Measurements from ENCODE around the gene HEPN1. TPM values are rescaled to one million over a fixed set of nuclear protein-coding genes. Genes with fewer than 3 reads are reported as not detected.

Gene HEPN1
- total and polyA plus RNA-seq, 4 donors = 0.51 TPM; not detected in 3

DNA sequence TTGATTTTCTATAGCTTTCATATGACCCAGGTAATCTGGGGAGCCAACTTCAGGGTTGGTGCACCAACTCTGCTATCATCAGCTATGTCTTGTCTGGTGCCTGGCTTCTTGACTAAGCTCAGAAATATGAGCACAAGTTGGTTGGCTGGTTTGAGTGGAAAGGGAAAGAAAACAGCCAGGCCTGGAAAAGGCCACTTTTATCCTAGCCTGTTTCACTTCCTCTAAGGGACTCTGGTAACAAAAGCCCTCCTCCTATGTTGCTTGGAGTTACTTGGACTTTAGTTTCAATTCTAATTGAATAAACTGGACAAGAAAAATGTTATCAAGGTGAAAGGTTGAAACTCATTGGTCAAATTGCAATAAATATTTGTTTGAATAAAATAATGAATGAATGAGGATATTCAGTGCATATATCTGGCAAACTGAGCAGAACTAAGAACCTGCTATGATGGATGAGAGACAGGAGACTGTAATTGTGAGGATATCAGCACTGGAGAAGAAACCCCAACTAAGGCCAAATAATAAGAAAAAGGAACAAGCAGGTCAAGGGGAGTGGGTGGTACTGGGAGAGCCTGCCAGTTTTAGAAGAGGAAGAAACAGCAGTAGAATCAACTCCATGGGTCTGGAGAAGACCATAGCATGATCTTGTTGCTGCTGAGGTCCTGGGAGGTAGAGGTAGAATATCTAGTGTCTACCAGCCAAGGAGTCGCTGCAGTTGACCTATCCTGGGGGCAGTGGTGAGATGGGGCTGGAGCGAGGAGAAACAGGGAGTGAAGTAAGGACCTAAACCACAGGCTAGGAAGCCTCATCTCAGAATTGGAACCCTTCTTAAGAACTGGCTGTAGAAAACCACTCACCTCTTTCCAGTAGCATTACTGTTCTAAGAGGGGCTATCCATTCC, 29.6 kb upstream of the HEPN1 start:
- intact Hi-C loops (cut with DNase I) = no loop called here
- WGBS, 2 donors = 94 to 100% methylated on average over 2 of the region's 2 CpGs

GRCh38 chr11:124890151-124890550, 28.9 kb upstream of the HEPN1 start:
- H3K4me3 ChIP-seq (ENCODE audit: low read length in 2 of 2) = no peak overlapping the region
- H3K27ac ChIP-seq (ENCODE audit: low read depth in 1 of 2, low read length in 2 of 2) = no peak overlapping the region
- no peak for ATAC-seq (ENCODE audit: low FRiP score)
- WGBS, 2 donors = 95 to 97% methylated on average over 2 of the region's 2 CpGs
- intact Hi-C loops (cut with DNase I) = no loop called here
- no peaks in the 10 kb centered on the region for H3K4me1 ChIP-seq (ENCODE audit: control insufficient read depth in 1 of 2, insufficient read depth in 2 of 2, low read length in 2 of 2)
- DNase-seq = no peak
- H3K9me3 ChIP-seq (ENCODE audit: control insufficient read depth, low read length) = no peaks in the 10 kb centered on the region
- no peaks in the 10 kb centered on the region for H3K27me3 ChIP-seq (ENCODE audit: control insufficient read depth in 1 of 2, insufficient read depth in 2 of 2, low read length in 1 of 2)
- no peaks in the 10 kb centered on the region for H3K36me3 ChIP-seq (ENCODE audit: control insufficient read depth in 1 of 2, insufficient read depth in 2 of 2, low read length in 1 of 2)

More for the DNA sequence above, 29.6 kb upstream of the HEPN1 start:
- Histone ChIP-seq H3K27me3 (ENCODE audit: control insufficient read depth in 1 of 2, insufficient read depth in 2 of 2, low read length in 1 of 2) (no peaks in the 10 kb centered on the region), H3K9me3 (ENCODE audit: control insufficient read depth, low read length) (no peaks in the 10 kb centered on the region), H3K4me1 (ENCODE audit: control insufficient read depth in 1 of 2, insufficient read depth in 2 of 2, low read length in 2 of 2) (no peaks in the 10 kb centered on the region), H3K4me3 (ENCODE audit: low read length in 2 of 2) (no peak overlapping the region), H3K27ac (ENCODE audit: low read depth in 1 of 2, low read length in 2 of 2) (no peak overlapping the region), H3K36me3 (ENCODE audit: control insufficient read depth in 1 of 2, insufficient read depth in 2 of 2, low read length in 1 of 2) (no peaks in the 10 kb centered on the region)
- ATAC-seq (ENCODE audit: low FRiP score) (no peak), DNase-seq (no peak)

GRCh38 chr11:124890683-124891372, 28.2 kb upstream of the HEPN1 start:
- Histone ChIP-seq H3K27me3 (ENCODE audit: control insufficient read depth in 1 of 2, insufficient read depth in 2 of 2, low read length in 1 of 2) (no peaks in the 10 kb centered on the region), H3K9me3 (ENCODE audit: control insufficient read depth, low read length) (no peaks in the 10 kb centered on the region), H3K27ac (ENCODE audit: low read depth in 1 of 2, low read length in 2 of 2) (no peak overlapping the region), H3K4me1 (ENCODE audit: control insufficient read depth in 1 of 2, insufficient read depth in 2 of 2, low read length in 2 of 2) (no peaks in the 10 kb centered on the region), H3K4me3 (ENCODE audit: low read length in 2 of 2) (no peak overlapping the region), H3K36me3 (ENCODE audit: control insufficient read depth in 1 of 2, insufficient read depth in 2 of 2, low read length in 1 of 2) (no peaks in the 10 kb centered on the region)
- DNase-seq (no peak), ATAC-seq (ENCODE audit: low FRiP score) (no peak)
- WGBS, 2 donors = 84% methylated on average over 9 of the region's 9 CpGs
- intact Hi-C loops (cut with DNase I) = no loop called here

GRCh38 chr11:124891373-124891861, 27.6 kb upstream of the HEPN1 start:
- H3K27ac ChIP-seq (ENCODE audit: low read depth in 1 of 2, low read length in 2 of 2) = no peak overlapping the region
- ATAC-seq (ENCODE audit: low FRiP score) (peak; percentile 26), DNase-seq (no peak)
- H3K9me3 ChIP-seq (ENCODE audit: control insufficient read depth, low read length) = no peaks in the 10 kb centered on the region
- no peaks in the 10 kb centered on the region for H3K27me3 ChIP-seq (ENCODE audit: control insufficient read depth in 1 of 2, insufficient read depth in 2 of 2, low read length in 1 of 2)
- no peak overlapping the region for H3K4me3 ChIP-seq (ENCODE audit: low read length in 2 of 2)
- H3K36me3 ChIP-seq (ENCODE audit: control insufficient read depth in 1 of 2, insufficient read depth in 2 of 2, low read length in 1 of 2) = no peaks in the 10 kb centered on the region
- no peaks in the 10 kb centered on the region for H3K4me1 ChIP-seq (ENCODE audit: control insufficient read depth in 1 of 2, insufficient read depth in 2 of 2, low read length in 2 of 2)
- intact Hi-C loops (cut with DNase I) = no loop called here
- WGBS, 2 donors = 25 to 28% methylated on average over 12 of the region's 12 CpGs

- intact Hi-C loops (cut with DNase I) = no loop called here
- Histone ChIP-seq H3K4me1 (ENCODE audit: control insufficient read depth in 1 of 2, insufficient read depth in 2 of 2, low read length in 2 of 2) (no peaks in the 10 kb centered on the region), H3K4me3 (ENCODE audit: low read length in 2 of 2) (no peak overlapping the region), H3K27ac (ENCODE audit: low read depth in 1 of 2, low read length in 2 of 2) (no peak overlapping the region), H3K9me3 (ENCODE audit: control insufficient read depth, low read length) (no peaks in the 10 kb centered on the region), H3K36me3 (ENCODE audit: control insufficient read depth in 1 of 2, insufficient read depth in 2 of 2, low read length in 1 of 2) (no peaks in the 10 kb centered on the region), H3K27me3 (ENCODE audit: control insufficient read depth in 1 of 2, insufficient read depth in 2 of 2, low read length in 1 of 2) (no peaks in the 10 kb centered on the region)
- WGBS, 2 donors = 87 to 92% methylated on average over 2 of the region's 2 CpGs
- ATAC-seq (ENCODE audit: low FRiP score) (no peak), DNase-seq (no peak)
Observed at GRCh38 chr11:124892146-124892545, 26.9 kb upstream of the HEPN1 start.

DNA sequence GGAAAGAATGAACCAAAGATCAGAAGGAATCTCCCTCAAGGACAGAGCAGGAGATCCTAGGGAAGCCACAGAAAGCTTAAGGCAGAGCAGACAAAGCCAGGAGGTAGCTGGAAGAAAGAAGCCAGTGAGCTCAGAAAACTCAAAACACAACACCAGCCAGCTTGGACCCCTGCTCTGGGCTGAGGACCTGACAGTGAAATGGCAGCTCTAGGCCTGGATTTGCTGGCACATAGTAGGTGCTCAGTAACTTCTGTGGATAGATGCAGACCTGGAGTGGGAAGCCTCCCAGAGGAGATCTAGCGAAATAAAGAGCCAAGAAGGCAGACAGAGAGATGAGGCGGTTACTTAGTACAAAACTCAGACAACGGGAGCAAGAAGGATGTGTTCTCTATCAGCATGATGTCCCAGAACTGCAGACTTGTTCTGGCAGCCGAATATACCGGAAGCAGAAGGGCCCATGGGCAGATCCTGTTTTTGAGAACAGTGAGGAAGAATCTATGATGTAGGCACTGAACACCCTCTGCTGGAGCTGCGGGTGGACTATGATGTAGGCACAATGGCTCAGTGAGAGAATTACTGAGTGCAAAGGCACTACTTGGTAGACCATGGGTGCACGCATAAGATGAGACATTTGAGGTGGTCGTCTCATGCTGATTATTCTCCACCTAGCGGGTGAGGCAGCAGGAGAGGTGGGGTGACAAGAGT, 26.1 kb upstream of the HEPN1 start:
- no peak for ATAC-seq (ENCODE audit: low FRiP score)
- WGBS, 2 donors = 90 to 91% methylated on average over 9 of the region's 9 CpGs
- intact Hi-C loops (cut with DNase I) = no loop called here
- Histone ChIP-seq H3K36me3 (ENCODE audit: control insufficient read depth in 1 of 2, insufficient read depth in 2 of 2, low read length in 1 of 2) (no peaks in the 10 kb centered on the region), H3K9me3 (ENCODE audit: control insufficient read depth, low read length) (no peaks in the 10 kb centered on the region), H3K27ac (ENCODE audit: low read depth in 1 of 2, low read length in 2 of 2) (no peak overlapping the region), H3K27me3 (ENCODE audit: control insufficient read depth in 1 of 2, insufficient read depth in 2 of 2, low read length in 1 of 2) (no peaks in the 10 kb centered on the region), H3K4me3 (ENCODE audit: low read length in 2 of 2) (no peak overlapping the region), H3K4me1 (ENCODE audit: control insufficient read depth in 1 of 2, insufficient read depth in 2 of 2, low read length in 2 of 2) (no peaks in the 10 kb centered on the region)
- no peak for DNase-seq

- Histone ChIP-seq H3K36me3 (ENCODE audit: control insufficient read depth in 1 of 2, insufficient read depth in 2 of 2, low read length in 1 of 2) (no peaks in the 10 kb centered on the region), H3K27me3 (ENCODE audit: control insufficient read depth in 1 of 2, insufficient read depth in 2 of 2, low read length in 1 of 2) (no peaks in the 10 kb centered on the region), H3K27ac (ENCODE audit: low read depth in 1 of 2, low read length in 2 of 2) (no peak overlapping the region), H3K4me3 (ENCODE audit: low read length in 2 of 2) (no peak overlapping the region), H3K9me3 (ENCODE audit: control insufficient read depth, low read length) (no peaks in the 10 kb centered on the region), H3K4me1 (ENCODE audit: control insufficient read depth in 1 of 2, insufficient read depth in 2 of 2, low read length in 2 of 2) (no peaks in the 10 kb centered on the region)
- DNase-seq (no peak), ATAC-seq (ENCODE audit: low FRiP score) (no peak)
- intact Hi-C loops (cut with DNase I) = no loop called here
- 91 to 92% methylated on average over 14 of the region's 14 CpGs for WGBS, 2 donors
Observed at GRCh38 chr11:124893781-124894401, 25.2 kb upstream of the HEPN1 start.

DNA sequence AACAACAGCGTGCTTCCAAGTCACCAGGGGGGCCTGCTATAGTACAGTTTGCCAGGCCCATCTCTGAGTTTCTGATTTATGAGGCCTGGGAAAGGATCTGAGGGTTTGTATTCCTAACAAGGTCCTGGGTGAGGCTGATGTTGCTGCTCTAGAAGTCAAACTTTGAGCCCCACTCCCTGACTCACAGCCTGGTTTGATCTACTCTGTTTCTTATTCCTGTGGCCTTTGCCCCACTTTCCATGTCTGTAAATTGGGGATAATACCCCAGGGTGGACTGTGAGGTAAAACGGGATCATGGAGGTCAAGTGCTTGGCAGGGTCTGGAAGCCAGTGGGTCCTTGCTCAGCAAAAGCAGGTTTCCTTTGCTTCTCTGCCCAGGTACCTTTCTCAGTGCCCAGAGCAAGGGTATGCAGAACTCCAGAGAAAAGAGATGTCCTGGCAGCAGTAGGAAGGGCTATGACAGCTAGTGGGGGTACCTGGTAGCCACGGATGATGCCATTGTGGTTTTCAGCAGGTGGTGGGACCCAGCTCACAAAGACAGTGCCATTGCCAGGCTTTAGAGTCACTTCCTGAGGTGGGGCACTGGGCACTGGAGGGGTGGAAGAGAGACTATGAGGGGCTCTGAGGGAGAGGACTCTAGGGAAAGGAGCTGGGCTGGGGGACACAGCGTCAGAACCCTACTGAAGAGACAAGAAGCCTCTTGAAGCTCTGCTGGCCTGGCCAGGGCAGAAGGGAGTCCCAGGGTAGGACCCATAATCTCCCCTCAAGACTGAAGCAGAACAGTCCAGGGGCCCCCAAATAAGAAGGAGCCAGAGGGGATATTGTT, 24.2 kb upstream of the HEPN1 start:
- DNase-seq = no peak
- Histone ChIP-seq H3K27ac (ENCODE audit: low read depth in 1 of 2, low read length in 2 of 2) (no peak overlapping the region), H3K36me3 (ENCODE audit: control insufficient read depth in 1 of 2, insufficient read depth in 2 of 2, low read length in 1 of 2) (no peaks in the 10 kb centered on the region), H3K9me3 (ENCODE audit: control insufficient read depth, low read length) (no peaks in the 10 kb centered on the region), H3K27me3 (ENCODE audit: control insufficient read depth in 1 of 2, insufficient read depth in 2 of 2, low read length in 1 of 2) (no peaks in the 10 kb centered on the region), H3K4me3 (ENCODE audit: low read length in 2 of 2) (no peak overlapping the region), H3K4me1 (ENCODE audit: control insufficient read depth in 1 of 2, insufficient read depth in 2 of 2, low read length in 2 of 2) (no peaks in the 10 kb centered on the region)
- 87% methylated on average over 4 of the region's 4 CpGs for WGBS, 2 donors
- ATAC-seq (ENCODE audit: low FRiP score) = no peak
- intact Hi-C loops (cut with DNase I) = no loop called here
